Measurements from ENCODE around the gene NARS2.

The NARS2 gene

DNA sequence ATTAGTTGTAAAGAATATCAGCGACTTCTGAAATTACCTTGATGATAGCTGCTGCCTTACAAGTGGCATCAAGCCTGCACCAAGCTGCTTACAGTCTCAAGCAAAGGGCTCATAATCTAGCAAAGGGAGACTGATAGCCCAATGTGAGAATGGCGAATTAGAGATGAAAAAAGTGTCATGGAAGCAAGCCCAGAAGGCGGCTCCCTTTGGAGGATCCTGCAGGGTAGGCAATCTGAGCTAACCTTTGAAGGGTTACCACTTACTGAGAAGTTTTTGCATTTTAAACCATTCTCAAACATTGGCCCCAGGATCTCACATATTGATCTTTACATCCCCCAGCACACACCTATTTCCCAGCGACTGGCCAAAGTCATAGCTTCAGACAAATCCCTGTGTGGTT lies 175.5 kb downstream of the NARS2 start:
- peaks cover 14% of the 10 kb centered on the region for H3K4me1 ChIP-seq (ENCODE audit: control insufficient read depth, insufficient read depth, low read length)
- no peak overlapping the region for H3K4me3 ChIP-seq (ENCODE audit: low read depth, low read length)
- no peak overlapping the region for H3K9ac ChIP-seq (ENCODE audit: low read depth, low read length)

DNA sequence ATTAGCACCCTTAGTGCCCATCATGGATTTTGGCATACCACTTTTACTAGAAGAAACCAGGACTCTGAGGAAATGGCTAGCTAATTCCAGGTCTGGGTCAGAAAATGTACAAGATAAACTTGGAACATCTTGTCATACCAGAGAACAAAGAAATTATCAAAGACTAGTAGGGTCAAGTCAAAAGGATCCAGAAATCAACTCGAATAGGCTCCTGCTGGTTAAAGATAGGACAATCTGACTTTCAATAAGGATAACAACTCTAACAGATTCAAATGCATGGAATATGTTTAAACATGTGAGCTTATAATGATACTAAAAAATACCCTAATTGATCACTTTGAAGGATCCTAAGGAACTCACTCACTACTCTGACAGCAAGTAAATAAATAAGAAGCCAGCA lies 175.9 kb downstream of the NARS2 start:
- Histone ChIP-seq H3K4me1 (ENCODE audit: control insufficient read depth, insufficient read depth, low read length) (peaks cover 14% of the 10 kb centered on the region), H3K4me3 (ENCODE audit: low read depth, low read length) (no peak overlapping the region), H3K27me3 (ENCODE audit: control insufficient read depth, insufficient read depth, low read length) (peaks cover 11% of the 10 kb centered on the region), H3K36me3 (ENCODE audit: control insufficient read depth, insufficient read depth, low read length) (no peaks in the 10 kb centered on the region), H3K9me3 (ENCODE audit: control insufficient read depth, insufficient read depth, low read length) (no peaks in the 10 kb centered on the region), H3K9ac (ENCODE audit: low read depth, low read length) (no peak overlapping the region)

More for the DNA sequence above, 175.5 kb downstream of the NARS2 start:
- no peaks in the 10 kb centered on the region for H3K9me3 ChIP-seq (ENCODE audit: control insufficient read depth, insufficient read depth, low read length)
- no peaks in the 10 kb centered on the region for H3K36me3 ChIP-seq (ENCODE audit: control insufficient read depth, insufficient read depth, low read length)
- peaks cover 11% of the 10 kb centered on the region for H3K27me3 ChIP-seq (ENCODE audit: control insufficient read depth, insufficient read depth, low read length)

- Histone ChIP-seq H3K9me3 (ENCODE audit: control insufficient read depth, insufficient read depth, low read length) (no peaks in the 10 kb centered on the region), H3K4me3 (ENCODE audit: low read depth, low read length) (no peak overlapping the region), H3K36me3 (ENCODE audit: control insufficient read depth, insufficient read depth, low read length) (no peaks in the 10 kb centered on the region), H3K27me3 (ENCODE audit: control insufficient read depth, insufficient read depth, low read length) (peaks cover 11% of the 10 kb centered on the region), H3K4me1 (ENCODE audit: control insufficient read depth, insufficient read depth, low read length) (peaks cover 14% of the 10 kb centered on the region), H3K9ac (ENCODE audit: low read depth, low read length) (no peak overlapping the region)
Measured at GRCh38 chr11:78397398-78397797, 177.3 kb downstream of the NARS2 start.

- peaks cover 11% of the 10 kb centered on the region for H3K27me3 ChIP-seq (ENCODE audit: control insufficient read depth, insufficient read depth, low read length)
- H3K4me3 ChIP-seq (ENCODE audit: low read depth, low read length), result no peak overlapping the region
- H3K4me1 ChIP-seq (ENCODE audit: control insufficient read depth, insufficient read depth, low read length), result peaks cover 14% of the 10 kb centered on the region
- no peak overlapping the region for H3K9ac ChIP-seq (ENCODE audit: low read depth, low read length)
- H3K9me3 ChIP-seq (ENCODE audit: control insufficient read depth, insufficient read depth, low read length), result no peaks in the 10 kb centered on the region
- H3K36me3 ChIP-seq (ENCODE audit: control insufficient read depth, insufficient read depth, low read length), result no peaks in the 10 kb centered on the region
Measured at GRCh38 chr11:78395597-78395996, 179.1 kb downstream of the NARS2 start.

- no peaks in the 10 kb centered on the region for H3K4me1 ChIP-seq (ENCODE audit: control insufficient read depth, insufficient read depth, low read length)
- H3K36me3 ChIP-seq (ENCODE audit: control insufficient read depth, insufficient read depth, low read length), result no peaks in the 10 kb centered on the region
- no peaks in the 10 kb centered on the region for H3K9me3 ChIP-seq (ENCODE audit: control insufficient read depth, insufficient read depth, low read length)
- peaks cover under 1% of the 10 kb centered on the region for H3K27me3 ChIP-seq (ENCODE audit: control insufficient read depth, insufficient read depth, low read length)
- H3K4me3 ChIP-seq (ENCODE audit: low read depth, low read length), result no peak overlapping the region
- H3K9ac ChIP-seq (ENCODE audit: low read depth, low read length), result no peak overlapping the region
Measured at GRCh38 chr11:78392854-78393253, 181.8 kb downstream of the NARS2 start.

GRCh38 chr11:78391424-78391823 lies 183.2 kb downstream of the NARS2 start:
- Histone ChIP-seq H3K27me3 (ENCODE audit: control insufficient read depth, insufficient read depth, low read length) (no peaks in the 10 kb centered on the region), H3K4me3 (ENCODE audit: low read depth, low read length) (no peak overlapping the region), H3K9me3 (ENCODE audit: control insufficient read depth, insufficient read depth, low read length) (no peaks in the 10 kb centered on the region), H3K4me1 (ENCODE audit: control insufficient read depth, insufficient read depth, low read length) (no peaks in the 10 kb centered on the region), H3K9ac (ENCODE audit: low read depth, low read length) (no peak overlapping the region), H3K36me3 (ENCODE audit: control insufficient read depth, insufficient read depth, low read length) (no peaks in the 10 kb centered on the region)

DNA sequence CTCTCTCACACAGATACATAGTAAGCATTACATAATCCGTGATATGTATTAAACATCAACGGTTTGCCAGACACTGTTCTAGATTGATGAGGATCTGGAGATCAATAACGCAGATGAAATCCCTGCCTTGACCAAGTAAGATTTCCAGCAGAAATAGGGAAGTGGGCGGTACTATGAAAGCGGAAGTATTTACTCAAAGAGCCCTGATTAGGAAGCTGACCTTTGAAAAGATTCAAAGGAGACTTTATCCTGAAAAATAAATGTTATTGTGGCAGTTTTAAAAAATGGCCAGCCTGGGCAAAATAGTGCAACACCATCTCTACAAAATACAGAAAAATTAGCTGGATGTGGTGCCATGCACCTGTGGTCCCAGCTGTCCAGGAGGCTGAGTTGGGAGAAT lies 183.9 kb downstream of the NARS2 start:
- H3K4me1 ChIP-seq (ENCODE audit: control insufficient read depth, insufficient read depth, low read length), result no peaks in the 10 kb centered on the region
- H3K36me3 ChIP-seq (ENCODE audit: control insufficient read depth, insufficient read depth, low read length), result no peaks in the 10 kb centered on the region
- no peak overlapping the region for H3K9ac ChIP-seq (ENCODE audit: low read depth, low read length)
- H3K9me3 ChIP-seq (ENCODE audit: control insufficient read depth, insufficient read depth, low read length), result no peaks in the 10 kb centered on the region
- no peak overlapping the region for H3K4me3 ChIP-seq (ENCODE audit: low read depth, low read length)
- H3K27me3 ChIP-seq (ENCODE audit: control insufficient read depth, insufficient read depth, low read length), result no peaks in the 10 kb centered on the region

DNA sequence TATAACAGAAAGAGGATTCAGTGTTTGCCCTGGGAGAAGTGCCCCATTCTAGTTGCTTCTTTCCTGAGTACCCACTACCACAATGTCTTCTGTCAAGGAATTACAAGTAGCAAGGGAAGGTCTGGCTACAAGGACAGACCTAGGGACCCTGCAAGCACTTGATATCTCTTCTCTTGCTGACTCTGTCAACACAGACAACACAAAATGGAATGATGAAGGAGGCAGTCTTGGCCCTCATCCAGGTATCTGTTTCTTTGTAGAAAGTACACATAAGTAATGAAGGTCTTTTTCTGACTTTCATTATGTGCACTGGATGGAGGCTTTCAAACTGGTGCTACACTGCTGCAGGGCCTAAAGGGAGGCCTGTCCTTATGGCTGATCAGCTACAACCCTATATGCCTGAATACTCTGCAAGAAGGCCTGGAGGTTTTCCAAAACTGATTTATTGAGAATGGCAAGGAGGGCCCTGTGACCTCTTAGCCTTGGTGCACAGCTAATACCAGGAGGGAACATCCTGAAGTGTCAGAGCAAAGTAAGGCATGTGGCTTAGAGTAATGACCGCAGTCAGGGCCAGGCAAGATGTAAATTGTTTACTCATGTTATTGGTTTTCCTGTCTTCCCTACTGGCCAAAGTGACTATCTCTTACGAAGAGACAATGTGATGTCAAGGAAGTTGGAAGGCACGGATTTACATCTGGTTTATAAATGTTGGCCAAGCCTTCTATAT lies 188.3 kb downstream of the NARS2 start:
- Histone ChIP-seq H3K27me3 (ENCODE audit: control insufficient read depth, insufficient read depth, low read length) (no peaks in the 10 kb centered on the region), H3K4me1 (ENCODE audit: control insufficient read depth, insufficient read depth, low read length) (no peaks in the 10 kb centered on the region), H3K36me3 (ENCODE audit: control insufficient read depth, insufficient read depth, low read length) (no peaks in the 10 kb centered on the region), H3K9me3 (ENCODE audit: control insufficient read depth, insufficient read depth, low read length) (no peaks in the 10 kb centered on the region), H3K4me3 (ENCODE audit: low read depth, low read length) (no peak overlapping the region), H3K9ac (ENCODE audit: low read depth, low read length) (no peak overlapping the region)
